COLO668 (cell line): Measurements from ENCODE around the gene SULT4A1.
"Not testable (repeated sequence)": the region's sequence is repeated elsewhere in the genome, so short reads cannot be mapped to it uniquely, and the experiment has no call there.

Experiments
- DNase-seq: peaks from one replicate; lab custom pipeline; 2025; ENCODE audit not compliant: unreplicated experiment; lab: John Stamatoyannopoulos, UW

The SULT4A1 gene

GRCh38 chr22:43862074-43862881, at the start of gene SULT4A1:
SULT4A1 (minus strand) TSS chr22:43862513; CDS start chr22:43862382, 131 bp downstream.
- DNase-seq = peak; percentile 89

GRCh38 chr22:43911351-43911750, 49.0 kb upstream of the SULT4A1 start:
- no peak for DNase-seq

GRCh38 chr22:43910178-43910695, 47.9 kb upstream of the SULT4A1 start:
- peak; percentile 54 for DNase-seq

DNA sequence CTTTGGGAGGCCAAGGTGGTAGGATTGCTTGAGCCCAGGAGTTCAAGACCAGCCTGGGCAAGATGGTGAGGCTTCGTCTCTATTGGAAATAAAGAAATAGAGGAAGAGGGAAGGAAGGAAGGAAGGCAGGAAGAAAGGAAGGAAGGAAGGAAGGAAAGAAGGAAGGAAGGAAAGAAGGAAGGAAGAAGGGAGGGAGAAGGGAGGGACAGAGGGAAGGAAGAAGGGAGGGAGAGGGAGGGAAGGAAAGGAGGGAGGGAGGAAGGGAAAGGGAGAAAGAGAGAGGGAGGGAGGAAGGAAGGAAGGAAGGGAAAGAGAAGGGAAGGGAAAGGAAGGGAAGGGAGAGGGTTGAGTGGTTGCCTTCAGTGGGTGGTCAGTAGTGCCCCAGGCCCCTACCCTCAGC, 47.4 kb upstream of the SULT4A1 start:
- no peak for DNase-seq

GRCh38 chr22:43905681-43906080, 43.4 kb upstream of the SULT4A1 start:
- no peak for DNase-seq

DNA sequence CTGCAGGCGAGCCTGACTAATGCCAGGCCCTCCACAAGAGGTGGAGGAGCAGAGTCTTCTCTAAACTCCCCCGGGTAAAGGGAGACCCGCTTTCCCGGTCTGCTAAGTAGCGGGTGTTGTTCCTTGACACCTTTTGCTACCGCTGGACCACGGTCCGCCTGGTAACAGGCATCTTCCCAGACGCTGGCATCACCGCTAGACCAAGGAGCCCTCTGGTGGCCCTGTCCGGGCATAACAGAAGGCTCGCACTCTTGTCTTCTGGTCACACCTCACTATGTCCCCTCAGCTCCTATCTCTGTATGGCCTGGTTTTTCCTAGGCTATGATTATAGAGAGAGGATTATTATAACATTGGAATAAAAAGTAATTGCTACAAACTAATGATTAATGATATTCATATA, 42.1 kb upstream of the SULT4A1 start:
- peak; percentile 11 for DNase-seq

DNA sequence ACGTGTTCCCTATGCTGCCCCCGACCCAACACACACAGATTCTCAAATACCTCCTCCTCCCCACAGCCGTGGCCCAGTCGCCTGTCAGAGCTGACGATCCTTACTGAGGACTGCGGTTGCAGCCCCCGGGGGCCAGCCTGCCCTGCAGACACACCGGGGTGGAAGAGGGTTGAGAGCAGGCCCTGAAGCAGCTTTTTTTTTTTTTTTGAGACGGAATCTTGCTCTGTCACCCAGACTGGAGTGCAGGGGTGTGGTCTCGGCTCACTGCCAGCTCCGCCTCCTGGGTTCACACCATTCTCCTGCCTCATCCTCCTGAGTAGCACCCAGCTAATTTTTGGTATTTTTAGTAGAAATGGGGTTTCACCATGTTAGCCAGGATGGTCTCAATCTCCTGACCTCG, 40.7 kb upstream of the SULT4A1 start:
- DNase-seq = not testable (repeated sequence)

DNA sequence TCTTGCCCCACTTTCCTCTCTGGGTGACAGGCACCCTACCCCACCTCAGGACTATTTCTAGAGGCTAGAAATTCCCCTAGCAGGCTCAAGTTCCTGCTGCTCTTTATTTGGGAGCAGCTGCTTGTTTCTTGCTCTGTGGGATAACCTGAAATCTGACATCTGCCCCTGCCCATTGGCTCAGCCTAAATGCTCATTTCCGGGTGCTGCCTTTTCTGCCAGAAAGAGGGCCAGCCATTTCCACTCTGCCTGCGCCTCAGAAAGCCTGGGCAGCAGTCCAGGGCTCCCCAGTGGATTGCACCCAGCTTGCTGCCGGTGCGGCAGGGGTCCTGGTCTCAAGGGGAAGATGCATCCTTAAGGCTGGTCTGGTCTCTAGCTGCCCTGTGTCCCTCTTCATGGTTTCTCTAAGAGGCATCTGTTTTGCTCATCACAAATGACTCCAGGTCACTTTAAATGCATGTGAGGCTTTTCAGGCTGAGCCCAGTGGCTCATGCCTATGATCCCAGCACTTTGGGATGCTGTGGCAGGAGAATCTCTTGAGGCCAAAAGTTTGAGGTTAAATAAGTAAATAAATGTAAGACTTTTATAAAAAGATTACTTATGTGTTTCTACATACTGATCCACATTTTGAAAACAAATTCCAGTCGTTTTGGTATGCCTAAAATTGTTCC, 39.8 kb upstream of the SULT4A1 start:
- peak; percentile 55 for DNase-seq

DNA sequence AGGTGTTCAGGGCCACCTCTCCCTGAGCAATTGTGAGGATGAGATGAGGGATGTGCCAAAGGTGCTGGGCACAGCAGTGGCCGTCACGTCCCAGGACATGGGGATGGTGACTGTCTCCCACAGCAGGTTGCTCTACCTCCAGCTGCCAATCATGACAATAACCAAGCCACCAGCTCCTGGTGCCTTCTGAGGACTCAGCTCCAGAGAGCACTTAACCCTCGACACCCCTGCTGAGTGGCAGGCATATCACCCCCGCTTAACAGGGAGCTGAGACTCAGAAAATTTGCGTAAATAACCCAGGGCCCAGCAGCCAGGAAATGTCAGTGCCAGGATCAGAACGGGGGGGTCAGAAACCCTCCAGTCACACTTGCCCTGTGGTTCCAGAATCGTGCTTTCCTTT, 37.9 kb upstream of the SULT4A1 start:
- DNase-seq = no peak

- DNase-seq = no peak
These were observed 35.5 kb upstream of the SULT4A1 start for GRCh38 chr22:43897751-43898261.

- DNase-seq = no peak
These were observed 33.8 kb upstream of the SULT4A1 start for GRCh38 chr22:43895986-43896645.

DNA sequence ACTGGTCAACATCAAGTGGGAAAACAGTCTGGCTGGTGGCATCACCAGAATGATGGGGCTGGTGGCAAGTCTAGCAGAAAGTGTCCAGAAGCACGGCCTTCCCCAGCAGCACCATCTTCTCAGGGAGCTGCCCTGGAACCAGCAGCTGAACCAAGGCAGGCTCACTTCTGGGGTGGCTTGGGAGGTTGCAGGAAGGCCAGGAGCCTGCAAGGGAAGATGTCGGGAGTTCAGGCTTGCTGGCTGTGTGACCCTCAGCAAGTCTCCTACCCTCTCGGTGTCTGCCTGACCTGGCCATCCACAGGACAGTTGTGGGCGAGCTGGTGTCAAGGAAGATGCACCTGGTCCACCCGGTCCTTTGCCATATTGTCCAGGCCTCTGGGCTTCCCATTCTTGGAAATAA, 31.8 kb upstream of the SULT4A1 start:
- DNase-seq = no peak

- DNase-seq = no peak
These were observed 31.0 kb upstream of the SULT4A1 start for GRCh38 chr22:43893266-43893665.

GRCh38 chr22:43892183-43892894, 30.0 kb upstream of the SULT4A1 start:
- DNase-seq = no peak

DNA sequence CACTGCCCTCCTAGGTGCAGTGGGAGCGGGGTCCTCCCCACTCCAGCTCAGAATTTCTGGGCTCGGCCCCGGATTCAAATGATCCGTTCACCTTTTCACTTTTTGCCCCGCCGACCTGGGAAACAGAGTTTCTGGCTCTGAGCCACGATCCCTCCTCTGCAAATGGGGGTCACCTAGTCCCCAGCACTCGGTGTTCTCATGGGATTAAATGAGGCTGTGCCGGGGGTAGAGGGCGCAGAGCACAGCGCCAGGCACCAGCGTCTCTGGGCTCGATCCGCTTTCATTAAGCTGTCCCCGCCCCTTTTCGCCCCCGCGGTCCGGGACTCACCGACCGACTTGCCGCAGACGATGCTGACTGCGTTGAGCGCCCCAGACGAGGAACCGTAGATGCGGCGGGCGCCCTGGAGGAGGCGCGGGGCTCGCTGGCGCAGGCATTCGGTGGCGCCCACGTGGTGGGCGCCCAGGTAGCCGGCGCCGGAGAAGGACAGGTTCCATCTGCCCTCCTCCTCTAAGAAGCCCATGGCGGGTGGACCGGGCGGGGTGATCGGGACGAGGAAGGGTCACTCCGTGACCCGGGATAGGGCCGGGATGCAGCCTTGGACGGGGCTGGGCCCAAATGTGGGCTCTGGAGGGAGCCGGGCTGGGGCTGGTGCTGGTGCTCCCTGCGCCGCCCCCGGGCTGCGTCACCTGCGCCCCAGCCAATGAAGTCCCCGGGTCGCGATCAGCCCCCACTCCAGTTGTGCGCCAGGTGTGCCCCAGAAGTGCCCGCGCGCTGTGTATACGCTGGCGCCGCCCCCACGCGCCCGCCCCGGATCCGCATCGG, 29.3 kb upstream of the SULT4A1 start, which contains the start of gene PNPLA5:
Gene PNPLA5, minus strand, starts transcription at position 654 of the 823 bp plus-strand sequence. Its CDS starts 133 bp downstream, at position 521.
- peak; percentile 28 for DNase-seq

- DNase-seq = peak; percentile 46
These were observed 28.6 kb upstream of the SULT4A1 start for GRCh38 chr22:43890901-43891331.

DNA sequence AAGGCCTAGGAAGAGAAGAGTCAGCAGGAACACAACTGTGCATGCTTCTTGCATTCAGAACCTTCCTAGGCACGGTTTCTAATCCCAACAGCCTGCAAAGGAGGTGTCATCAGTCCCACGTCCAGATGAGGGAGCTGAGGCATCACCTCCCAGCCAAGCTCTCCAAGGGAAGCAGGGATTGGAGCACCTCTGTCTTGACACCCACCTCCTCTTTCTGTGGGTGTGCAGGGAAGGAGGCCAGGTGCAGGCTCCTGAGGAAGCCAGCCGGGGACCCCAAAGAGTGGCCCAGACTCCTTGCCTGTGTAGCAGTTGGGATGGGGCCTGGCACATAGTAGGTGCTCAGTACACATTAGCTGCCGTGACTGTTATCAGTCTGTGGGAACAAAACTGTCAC, 27.5 kb upstream of the SULT4A1 start:
- peak; percentile 6 for DNase-seq

DNA sequence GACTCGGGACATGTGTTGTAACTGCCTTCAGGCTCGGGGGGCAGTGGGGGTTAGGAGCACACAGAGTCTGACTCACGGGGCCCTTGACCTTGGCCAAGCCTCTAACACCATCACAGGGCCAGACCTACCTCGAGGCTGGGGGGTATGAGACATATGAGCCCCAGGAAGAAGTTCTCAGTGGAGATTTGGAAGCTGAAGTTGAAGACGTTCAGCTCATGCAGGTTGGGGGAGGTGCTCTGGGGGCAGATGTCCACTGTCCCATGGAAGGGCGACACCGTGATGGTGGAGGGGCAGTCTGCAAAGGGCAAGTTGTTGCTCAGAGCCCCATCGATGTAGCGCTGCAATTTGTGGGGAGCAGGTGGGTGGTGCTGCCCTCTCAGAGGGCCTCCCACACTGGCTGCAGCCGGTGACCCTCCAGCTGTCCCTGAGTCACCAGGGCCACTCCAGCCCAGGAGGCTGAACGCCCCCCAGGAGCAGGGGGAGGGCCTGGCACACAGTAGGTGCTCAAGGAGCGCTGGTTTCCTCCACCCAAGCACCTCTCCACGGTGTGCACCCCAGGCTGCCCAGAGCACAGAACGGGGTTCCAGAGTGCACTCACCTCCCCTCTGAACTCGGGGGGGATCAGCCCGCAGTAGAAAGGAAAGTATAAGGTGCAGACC, 27.0 kb upstream of the SULT4A1 start:
- no peak for DNase-seq

- no peak for DNase-seq
These were observed 26.4 kb upstream of the SULT4A1 start for GRCh38 chr22:43888740-43889139.
